HUES48 (cell line): Measurements from ENCODE around the gene HOXB9.

Experiments used
- H3K27ac ChIP-seq: one replicate; pipeline ENCODE4 v1.7.0; 2013; ENCODE audit warnings: low read depth, low read length, inconsistent platforms
- H3K27me3 ChIP-seq: 2 replicates; pipeline ENCODE4 v1.6.1; 2013; ENCODE audit warnings: mild to moderate bottlenecking, low read length; ENCODE audit not compliant: control insufficient read depth, insufficient read depth
- H3K36me3 ChIP-seq: 2 replicates; pipeline ENCODE4 v1.6.1; 2013; ENCODE audit warnings: low read length; ENCODE audit not compliant: control insufficient read depth, insufficient read depth
- H3K4me1 ChIP-seq: 2 replicates; pipeline ENCODE4 v1.6.1; 2013; ENCODE audit warnings: mild to moderate bottlenecking, low read length; ENCODE audit not compliant: control insufficient read depth, insufficient read depth
- H3K4me3 ChIP-seq: 2 replicates; pipeline ENCODE4 v1.5.1; 2013; ENCODE audit warnings: mild to moderate bottlenecking, low read depth, low read length
- H3K9ac ChIP-seq: 2 replicates; pipeline ENCODE4 v1.6.1; 2013; ENCODE audit warnings: mild to moderate bottlenecking, low read depth, low read length, moderate library complexity
- H3K9me3 ChIP-seq: 2 replicates; pipeline ENCODE4 v1.6.1; 2013; ENCODE audit warnings: low read length; ENCODE audit not compliant: control insufficient read depth, insufficient read depth

The HOXB9 gene

DNA sequence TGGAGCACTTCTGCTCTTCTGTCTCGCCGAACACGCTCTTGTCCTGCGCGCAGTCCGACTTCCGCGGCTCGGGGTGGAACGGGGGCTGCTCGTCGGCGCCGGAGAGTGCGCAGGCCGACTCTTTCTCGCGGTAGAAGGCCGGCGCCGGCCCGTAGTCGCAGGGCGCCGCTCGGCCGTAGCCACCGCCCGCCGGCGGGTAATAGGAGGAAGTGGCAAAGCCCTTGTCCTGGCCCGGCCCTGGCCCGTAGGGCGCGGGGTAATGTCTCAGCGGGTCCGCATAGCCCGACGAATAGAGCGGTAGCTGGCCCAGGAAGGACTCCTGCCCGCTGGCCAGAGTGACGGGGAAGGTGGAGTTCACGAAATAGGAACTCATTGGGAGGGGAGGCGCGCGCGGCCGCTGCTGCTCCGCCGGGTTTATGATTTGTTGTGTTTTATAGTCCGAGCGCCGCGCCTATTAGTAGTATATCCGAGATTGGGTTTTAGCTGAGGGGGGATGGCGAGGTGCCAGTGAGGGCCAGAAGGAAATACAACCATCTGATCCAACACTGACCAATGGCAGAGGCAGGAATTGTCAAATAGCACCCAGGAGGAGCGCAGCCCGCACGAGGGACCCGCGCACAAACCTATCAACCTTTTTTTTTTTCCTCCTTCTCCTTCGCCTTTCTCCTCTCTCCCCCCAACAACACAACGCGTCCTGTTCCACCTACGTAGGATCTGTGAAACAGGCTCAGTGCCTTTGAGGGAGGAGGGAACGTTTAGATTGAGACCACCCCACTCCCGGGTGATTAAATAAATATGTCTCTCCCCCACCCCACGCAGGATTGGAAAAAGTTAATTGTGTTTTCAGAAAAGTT, 28.2 kb downstream of the HOXB9 start:
- Histone ChIP-seq H3K36me3 (no peaks in the 10 kb centered on the region), H3K4me3 (no peak overlapping the region), H3K27ac (no peak overlapping the region), H3K27me3 (peaks cover 100% of the 10 kb centered on the region), H3K9ac (no peak overlapping the region), H3K9me3 (no peaks in the 10 kb centered on the region), H3K4me1 (peaks cover 9% of the 10 kb centered on the region)

DNA sequence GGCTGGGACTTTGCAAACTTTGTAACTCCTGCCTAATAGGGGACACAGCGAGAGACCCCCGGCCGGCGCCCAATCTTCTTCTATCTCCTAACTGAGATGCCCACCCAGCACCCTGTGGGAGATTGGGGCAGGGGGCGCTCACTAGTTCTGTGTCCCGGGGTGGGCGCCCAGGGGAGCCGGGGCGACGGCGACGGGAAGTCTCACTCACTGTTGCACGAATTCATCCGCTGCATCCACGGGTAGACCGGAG, 28.7 kb downstream of the HOXB9 start:
- H3K4me3 ChIP-seq, result no peak overlapping the region
- no peaks in the 10 kb centered on the region for H3K9me3 ChIP-seq
- H3K36me3 ChIP-seq, result no peaks in the 10 kb centered on the region
- H3K27ac ChIP-seq, result no peak overlapping the region
- peaks cover 9% of the 10 kb centered on the region for H3K4me1 ChIP-seq
- no peak overlapping the region for H3K9ac ChIP-seq
- peaks cover 100% of the 10 kb centered on the region for H3K27me3 ChIP-seq

DNA sequence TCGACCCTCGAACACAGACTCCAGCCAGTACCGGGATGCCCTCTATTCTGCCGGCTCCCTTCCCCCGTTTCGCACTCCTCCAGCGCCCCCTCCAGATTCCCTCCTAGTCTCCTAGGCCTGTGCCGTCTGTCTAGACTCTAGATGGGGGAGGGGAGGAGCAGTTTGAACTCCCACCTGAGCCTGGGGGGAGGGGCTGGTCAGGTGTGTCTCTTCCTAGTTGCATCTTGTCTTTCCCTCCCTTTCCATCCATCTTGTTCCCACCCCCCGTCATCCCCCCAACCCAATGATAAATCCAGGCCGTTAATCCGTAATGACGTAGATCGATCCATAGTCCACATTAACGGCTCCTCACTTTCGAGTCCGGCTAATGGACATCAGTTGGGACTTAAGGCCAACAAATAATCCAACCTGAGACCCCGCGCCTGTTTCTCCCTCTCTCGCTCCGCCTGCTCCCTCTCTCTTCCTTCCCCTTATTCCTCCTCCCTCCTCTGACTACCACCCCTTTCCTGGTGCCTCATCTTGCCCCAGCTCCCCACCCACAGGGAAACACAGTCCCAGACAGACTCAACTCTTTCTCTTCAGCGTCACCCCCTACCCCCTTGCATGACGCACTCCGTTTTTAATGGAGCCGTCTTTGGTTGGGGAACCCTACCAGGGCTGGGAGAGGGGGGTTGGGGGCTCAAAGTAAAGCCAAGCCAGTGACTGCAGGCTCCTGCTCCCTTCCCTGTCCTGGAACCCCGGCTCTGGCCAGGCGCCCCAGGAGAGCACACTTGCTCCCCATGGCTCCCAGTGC, 29.2 kb downstream of the HOXB9 start:
- Histone ChIP-seq H3K4me3 (no peak overlapping the region), H3K27me3 (peaks cover 100% of the 10 kb centered on the region), H3K36me3 (no peaks in the 10 kb centered on the region), H3K9me3 (no peaks in the 10 kb centered on the region), H3K9ac (no peak overlapping the region), H3K4me1 (peaks cover 9% of the 10 kb centered on the region), H3K27ac (no peak overlapping the region)

DNA sequence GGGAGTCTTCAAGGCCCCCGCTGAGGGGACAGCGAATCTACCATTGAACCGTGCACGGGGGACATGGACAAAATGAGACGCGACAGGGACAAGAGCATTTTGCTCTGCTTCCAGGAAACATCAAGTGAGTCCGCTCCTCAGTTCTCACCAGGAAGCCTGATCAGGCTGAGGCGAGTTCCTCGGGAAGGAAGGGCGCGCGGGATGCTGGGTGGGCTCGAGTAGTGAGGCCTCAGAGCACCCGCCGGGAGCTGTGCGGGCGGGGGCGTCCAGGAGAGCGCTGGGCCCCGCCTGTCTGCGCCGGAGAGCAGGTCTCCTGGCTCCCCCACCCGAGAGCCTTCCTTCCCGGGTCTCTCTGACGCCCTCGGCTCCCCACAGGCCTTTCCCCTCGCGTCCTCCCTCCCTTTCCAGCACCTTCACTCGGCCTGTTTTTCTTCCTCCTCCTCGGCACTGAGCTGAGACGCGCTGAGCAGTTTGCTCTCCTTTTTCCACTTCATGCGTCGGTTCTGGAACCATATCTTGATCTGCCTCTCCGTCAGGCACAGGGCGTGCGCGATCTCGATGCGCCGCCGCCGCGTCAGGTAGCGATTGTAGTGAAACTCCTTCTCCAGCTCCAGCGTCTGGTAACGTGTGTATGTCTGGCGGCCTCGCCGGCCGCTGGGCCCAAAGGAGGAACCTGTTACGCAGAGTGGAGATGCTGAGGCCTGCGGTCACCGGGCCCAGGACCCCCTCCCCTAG, 30.0 kb downstream of the HOXB9 start:
- Histone ChIP-seq H3K4me3 (no peak overlapping the region), H3K27me3 (peaks cover 100% of the 10 kb centered on the region), H3K9ac (no peak overlapping the region), H3K36me3 (no peaks in the 10 kb centered on the region), H3K27ac (no peak overlapping the region), H3K4me1 (peaks cover 9% of the 10 kb centered on the region), H3K9me3 (no peaks in the 10 kb centered on the region)

GRCh38 chr17:48595278-48595999, 30.7 kb downstream of the HOXB9 start:
- peaks cover 9% of the 10 kb centered on the region for H3K4me1 ChIP-seq
- H3K36me3 ChIP-seq, result no peaks in the 10 kb centered on the region
- no peak overlapping the region for H3K9ac ChIP-seq
- H3K27ac ChIP-seq, result no peak overlapping the region
- H3K9me3 ChIP-seq, result no peaks in the 10 kb centered on the region
- no peak overlapping the region for H3K4me3 ChIP-seq
- H3K27me3 ChIP-seq, result peaks cover 100% of the 10 kb centered on the region

DNA sequence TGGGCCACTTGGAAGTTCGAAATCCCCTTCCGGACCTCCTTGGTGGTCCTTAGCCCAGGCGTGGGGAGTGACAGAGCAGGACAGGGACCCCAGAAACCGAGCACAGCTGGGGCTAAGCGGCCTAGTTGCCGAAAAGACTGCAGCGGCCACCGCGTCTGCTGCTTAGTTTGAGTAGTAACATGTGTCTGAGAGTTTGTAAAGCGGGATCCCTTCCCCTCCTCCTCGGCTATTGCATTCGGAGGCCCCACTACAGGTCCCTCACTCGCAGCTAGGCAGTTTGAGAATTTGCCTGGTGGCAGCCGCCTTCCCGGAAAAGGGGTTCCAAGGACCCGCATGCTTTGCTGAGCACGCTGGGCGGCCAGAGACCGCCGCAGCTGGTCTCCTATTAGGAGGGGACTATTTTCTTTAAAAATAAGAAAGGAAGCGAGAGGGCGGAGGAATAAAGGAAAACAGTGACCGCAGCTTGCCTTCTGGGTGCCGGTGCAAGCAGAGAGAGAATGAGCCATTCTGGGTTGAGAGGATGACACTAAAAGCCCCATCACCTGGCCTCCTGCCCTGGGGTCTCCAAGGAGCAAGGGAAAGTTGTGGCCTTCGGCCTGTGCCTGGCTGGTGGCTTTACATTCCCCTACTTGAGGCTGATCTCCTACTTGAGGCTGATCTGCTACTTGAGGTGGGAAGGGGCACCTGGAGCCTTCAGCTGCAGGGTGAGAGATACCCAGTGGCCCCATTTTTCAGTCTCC, 31.4 kb downstream of the HOXB9 start:
- Histone ChIP-seq H3K4me3 (no peak overlapping the region), H3K27me3 (peaks cover 100% of the 10 kb centered on the region), H3K9me3 (no peaks in the 10 kb centered on the region), H3K27ac (no peak overlapping the region), H3K9ac (no peak overlapping the region), H3K4me1 (peaks cover 9% of the 10 kb centered on the region), H3K36me3 (no peaks in the 10 kb centered on the region)

- H3K36me3 ChIP-seq, result no peaks in the 10 kb centered on the region
- H3K27ac ChIP-seq, result no peak overlapping the region
- peaks cover 100% of the 10 kb centered on the region for H3K27me3 ChIP-seq
- H3K9ac ChIP-seq, result no peak overlapping the region
- H3K9me3 ChIP-seq, result no peaks in the 10 kb centered on the region
- no peak overlapping the region for H3K4me3 ChIP-seq
- peaks cover 9% of the 10 kb centered on the region for H3K4me1 ChIP-seq
Observed at GRCh38 chr17:48593840-48594537, 32.2 kb downstream of the HOXB9 start.

- Histone ChIP-seq H3K27me3 (peaks cover 100% of the 10 kb centered on the region), H3K36me3 (no peaks in the 10 kb centered on the region), H3K4me1 (peaks cover 9% of the 10 kb centered on the region), H3K27ac (no peak within 1 kb of the TSS), H3K4me3 (no peak within 1 kb of the TSS), H3K9me3 (no peaks in the 10 kb centered on the region), H3K9ac (no peak within 1 kb of the TSS)
Observed at GRCh38 chr17:48593126-48593829, 32.9 kb downstream of the HOXB9 start, which contains the start of gene HOXB5. Gene HOXB5 (minus strand): TSS chr17:48593779. CDS start chr17:48593682, 97 bp downstream.

GRCh38 chr17:48592577-48592976, 33.6 kb downstream of the HOXB9 start:
- Histone ChIP-seq H3K27ac (no peak overlapping the region), H3K27me3 (peaks cover 100% of the 10 kb centered on the region), H3K9me3 (no peaks in the 10 kb centered on the region), H3K36me3 (no peaks in the 10 kb centered on the region), H3K4me1 (peaks cover 9% of the 10 kb centered on the region), H3K9ac (no peak overlapping the region), H3K4me3 (no peak overlapping the region)
